ENCODE results near the gene AP5Z1. TPM values are rescaled to one million over a fixed set of nuclear protein-coding genes. Genes with fewer than 3 reads are reported as not detected.

The AP5Z1 gene
- total and polyA plus RNA-seq, 11 donors: 8.4 to 31.9 (median 13.4) TPM

- H3K27ac ChIP-seq: peak overlapping the region in 1 of 12 donors; percentile 94
- intact Hi-C loops (cut with DNase I): no loop called here
- no peak overlapping the region for H3K4me3 ChIP-seq
- H3K9me3 ChIP-seq: no peaks in the 10 kb centered on the region
- no peak for DNase-seq
- no peaks in the 10 kb centered on the region for H3K27me3 ChIP-seq
- peaks cover 0 to 36% (median 15%) of the 10 kb centered on the region in 12 donors for H3K4me1 ChIP-seq
- WGBS, 4 donors: 58 to 71% (median 65%) methylated on average over 9 of the region's 9 CpGs
- no peak for TF ChIP-seq POLR2A (IDR thresholded peaks at IDR 0.05)
- TF ChIP-seq, protein P1, sequence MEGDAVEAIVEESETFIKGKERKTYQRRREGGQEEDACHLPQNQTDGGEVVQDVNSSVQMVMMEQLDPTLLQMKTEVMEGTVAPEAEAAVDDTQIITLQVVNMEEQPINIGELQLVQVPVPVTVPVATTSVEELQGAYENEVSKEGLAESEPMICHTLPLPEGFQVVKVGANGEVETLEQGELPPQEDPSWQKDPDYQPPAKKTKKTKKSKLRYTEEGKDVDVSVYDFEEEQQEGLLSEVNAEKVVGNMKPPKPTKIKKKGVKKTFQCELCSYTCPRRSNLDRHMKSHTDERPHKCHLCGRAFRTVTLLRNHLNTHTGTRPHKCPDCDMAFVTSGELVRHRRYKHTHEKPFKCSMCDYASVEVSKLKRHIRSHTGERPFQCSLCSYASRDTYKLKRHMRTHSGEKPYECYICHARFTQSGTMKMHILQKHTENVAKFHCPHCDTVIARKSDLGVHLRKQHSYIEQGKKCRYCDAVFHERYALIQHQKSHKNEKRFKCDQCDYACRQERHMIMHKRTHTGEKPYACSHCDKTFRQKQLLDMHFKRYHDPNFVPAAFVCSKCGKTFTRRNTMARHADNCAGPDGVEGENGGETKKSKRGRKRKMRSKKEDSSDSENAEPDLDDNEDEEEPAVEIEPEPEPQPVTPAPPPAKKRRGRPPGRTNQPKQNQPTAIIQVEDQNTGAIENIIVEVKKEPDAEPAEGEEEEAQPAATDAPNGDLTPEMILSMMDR (IDR thresholded peaks at IDR 0.05): no peak
- ATAC-seq: no peak
- H3K36me3 ChIP-seq: peaks cover 0 to 18% (median 11%) of the 10 kb centered on the region in 9 donors
These were observed 4.5 kb upstream of the AP5Z1 start for GRCh38 chr7:4770886-4771285.

DNA sequence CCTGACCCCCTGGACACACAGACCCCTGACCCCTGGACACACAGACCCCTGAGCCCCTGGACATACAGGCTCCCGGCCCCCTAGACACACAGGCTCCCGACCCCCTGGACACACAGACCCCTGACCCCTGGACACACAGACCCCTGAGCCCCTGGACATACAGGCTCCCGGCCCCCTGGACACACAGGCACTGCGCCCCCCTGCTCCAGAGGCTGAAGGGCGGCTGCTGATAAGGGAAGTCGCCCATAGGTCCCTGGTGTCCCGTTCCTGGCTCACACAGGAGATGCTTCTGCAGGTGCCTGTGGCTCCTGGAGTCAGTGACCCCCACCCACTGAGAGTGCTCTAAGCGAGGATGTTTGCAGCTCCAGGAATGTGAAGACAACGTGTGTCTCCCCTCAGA lies 3.7 kb upstream of the AP5Z1 start:
- intact Hi-C loops (cut with DNase I): no loop called here
- DNase-seq (no peak), ATAC-seq (no peak)
- peaks cover 0 to 44% (median 21%) of the 10 kb centered on the region in 12 donors for H3K4me1 ChIP-seq
- no peak for TF ChIP-seq POLR2A (IDR thresholded peaks at IDR 0.05)
- TF ChIP-seq, protein P1 (IDR thresholded peaks at IDR 0.05): no peak
- peak overlapping the region in 1 of 12 donors; percentile 94 for H3K27ac ChIP-seq
- no peaks in the 10 kb centered on the region for H3K9me3 ChIP-seq
- H3K36me3 ChIP-seq: peaks cover 0 to 11% (median 7%) of the 10 kb centered on the region in 9 donors
- no peaks in the 10 kb centered on the region for H3K27me3 ChIP-seq
- H3K4me3 ChIP-seq: no peak overlapping the region
- WGBS, 4 donors: 71 to 87% (median 83%) methylated on average over 1 to 9 of the region's 9 CpGs

DNA sequence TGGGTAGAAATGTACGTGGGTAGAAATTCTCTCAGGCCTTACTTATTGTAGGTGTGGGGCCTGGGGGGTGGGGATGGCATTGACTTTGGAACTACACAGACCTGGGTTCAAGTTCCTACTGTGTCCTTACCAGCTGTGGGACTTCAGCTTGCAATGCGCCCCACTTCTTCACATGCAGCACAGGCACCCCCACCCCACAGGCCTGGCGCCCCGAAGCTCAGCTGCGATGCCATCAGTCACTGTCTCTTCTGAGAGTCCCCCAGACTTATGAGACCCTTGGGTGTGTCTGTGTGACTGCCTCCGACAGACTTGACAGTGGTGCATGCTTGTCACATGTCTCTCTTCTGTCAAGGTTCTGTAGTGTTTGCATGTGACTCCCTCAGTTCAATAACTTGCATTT lies 3.1 kb upstream of the AP5Z1 start:
- no peak overlapping the region for H3K4me3 ChIP-seq
- H3K9me3 ChIP-seq: no peaks in the 10 kb centered on the region
- peak overlapping the region in 1 of 12 donors; percentile 94 for H3K27ac ChIP-seq
- no peaks in the 10 kb centered on the region for H3K27me3 ChIP-seq
- DNase-seq: no peak
- TF ChIP-seq, protein P1 (IDR thresholded peaks at IDR 0.05): no peak
- TF ChIP-seq POLR2A (IDR thresholded peaks at IDR 0.05): no peak
- intact Hi-C loops (cut with DNase I): no loop called here
- H3K36me3 ChIP-seq: peaks cover 0 to 7% (median 2%) of the 10 kb centered on the region in 9 donors
- WGBS, 4 donors: 90 to 98% (median 96%) methylated on average over 5 to 6 of the region's 6 CpGs
- ATAC-seq: no peak
- H3K4me1 ChIP-seq: peaks cover 0 to 50% (median 26%) of the 10 kb centered on the region in 12 donors

DNA sequence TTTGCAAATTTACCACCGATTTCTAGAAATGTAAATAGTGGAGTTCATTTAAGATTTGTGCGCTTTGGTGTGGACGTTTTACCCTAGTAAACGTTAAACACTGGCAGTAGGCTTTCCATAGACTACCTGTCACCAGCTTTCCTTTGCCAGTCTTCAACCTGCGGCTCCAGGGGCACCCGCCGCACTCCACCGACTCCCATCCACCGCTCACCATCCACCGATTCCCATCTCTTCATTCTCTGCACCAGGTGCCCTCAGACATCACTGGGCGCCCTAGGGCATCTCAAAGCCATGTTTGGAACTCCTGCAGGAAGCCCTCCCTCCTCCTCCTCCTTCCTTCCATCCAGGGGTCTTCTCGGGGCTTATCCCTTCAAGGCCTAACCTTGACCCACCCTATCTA lies 1.4 kb upstream of the AP5Z1 start:
- whole genome bisulfite sequencing, 4 donors: 87 to 90% (median 89%) methylated on average over 12 of the region's 12 CpGs
- TF ChIP-seq, protein P1 (IDR thresholded peaks at IDR 0.05): no peak
- TF ChIP-seq POLR2A (IDR thresholded peaks at IDR 0.05): no peak
- peak overlapping the region in 4 of 12 donors; percentile 91 to 98 (median 96) for H3K27ac ChIP-seq
- intact Hi-C loops (cut with DNase I): no loop called here
- no peaks in the 10 kb centered on the region for H3K9me3 ChIP-seq
- DNase-seq: no peak
- H3K4me3 ChIP-seq: peak overlapping the region in 1 of 12 donors; percentile 99
- H3K27me3 ChIP-seq: no peaks in the 10 kb centered on the region
- H3K36me3 ChIP-seq: peaks cover 0 to 11% (median 6%) of the 10 kb centered on the region in 9 donors
- no peak for ATAC-seq
- H3K4me1 ChIP-seq: peaks cover 0 to 57% (median 32%) of the 10 kb centered on the region in 12 donors

All from heart left ventricle (tissue), 16 donors.